ENCODE measurements around the gene TRABD.

Gene TRABD

DNA sequence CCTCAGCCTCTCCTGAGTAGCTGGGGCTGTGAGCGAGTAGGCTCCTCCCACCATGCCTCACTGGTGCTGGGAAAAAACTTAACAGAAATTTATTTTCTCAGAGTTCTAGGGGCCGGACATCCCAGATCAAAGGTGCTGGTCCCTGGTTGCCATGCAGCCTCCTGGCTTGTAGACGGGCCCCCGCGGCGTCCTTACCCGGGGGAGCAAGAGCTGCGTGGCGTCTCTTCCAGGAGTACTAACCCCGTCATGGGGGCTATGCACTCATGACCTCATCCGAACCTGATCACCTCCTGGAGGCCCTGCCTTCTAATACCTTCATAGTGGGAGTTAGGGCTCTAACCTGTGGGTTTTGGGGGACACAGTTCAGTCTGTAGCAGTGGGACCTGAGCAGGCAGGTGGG lies 2.6 kb downstream of the TRABD start:
- FAIRE-seq, result no peak

DNA sequence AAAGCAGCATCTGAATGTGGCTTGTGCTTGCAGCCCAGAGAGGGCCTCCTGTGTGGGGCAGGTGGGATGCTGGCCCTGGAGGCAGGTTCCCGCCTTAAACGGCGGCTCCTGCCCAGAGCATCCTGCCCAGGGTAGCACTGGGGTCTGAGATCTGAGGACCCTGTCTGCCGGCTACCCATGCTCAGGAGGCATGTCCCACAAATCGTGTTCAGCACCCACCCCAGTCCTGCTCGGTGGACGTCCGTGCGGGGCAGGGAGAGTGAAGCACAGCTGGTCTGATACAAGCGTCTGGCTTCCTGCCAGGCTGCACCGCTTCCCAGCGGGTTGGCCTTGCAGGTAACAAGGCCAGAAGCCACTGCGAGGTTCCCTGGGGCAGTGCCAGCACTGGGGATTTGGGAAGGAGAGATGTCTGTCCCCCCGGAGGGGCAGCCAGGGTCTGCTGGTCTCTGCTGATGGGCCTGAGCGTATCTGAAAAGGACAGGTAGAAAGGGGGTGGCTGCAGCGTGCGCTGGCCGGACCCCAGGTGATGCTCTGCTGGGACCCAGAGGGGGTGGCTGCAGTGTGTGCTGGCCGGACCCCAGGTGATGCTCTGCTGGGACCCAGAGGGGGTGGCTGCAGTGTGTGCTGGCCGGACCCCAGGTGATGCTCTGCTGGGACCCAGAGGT lies 3.6 kb downstream of the TRABD start:
- no peak for FAIRE-seq

DNA sequence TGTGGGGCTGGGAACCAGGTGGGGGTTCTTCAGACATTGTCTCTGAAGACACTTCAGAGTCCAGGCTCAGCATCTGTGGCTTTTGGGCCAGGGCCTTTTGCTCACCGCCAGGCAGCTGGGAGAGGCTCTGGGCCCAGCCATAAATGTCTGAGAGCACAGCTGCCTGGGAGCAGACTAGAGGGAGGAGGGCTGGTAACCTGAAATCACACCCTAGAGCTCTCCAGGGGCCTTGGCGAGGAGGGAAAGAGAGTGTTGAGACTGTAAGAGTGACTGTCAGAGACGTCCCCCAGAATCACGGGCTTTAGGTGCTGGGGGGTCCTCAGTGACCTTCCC lies 4.1 kb downstream of the TRABD start:
- FAIRE-seq, result no peak

DNA sequence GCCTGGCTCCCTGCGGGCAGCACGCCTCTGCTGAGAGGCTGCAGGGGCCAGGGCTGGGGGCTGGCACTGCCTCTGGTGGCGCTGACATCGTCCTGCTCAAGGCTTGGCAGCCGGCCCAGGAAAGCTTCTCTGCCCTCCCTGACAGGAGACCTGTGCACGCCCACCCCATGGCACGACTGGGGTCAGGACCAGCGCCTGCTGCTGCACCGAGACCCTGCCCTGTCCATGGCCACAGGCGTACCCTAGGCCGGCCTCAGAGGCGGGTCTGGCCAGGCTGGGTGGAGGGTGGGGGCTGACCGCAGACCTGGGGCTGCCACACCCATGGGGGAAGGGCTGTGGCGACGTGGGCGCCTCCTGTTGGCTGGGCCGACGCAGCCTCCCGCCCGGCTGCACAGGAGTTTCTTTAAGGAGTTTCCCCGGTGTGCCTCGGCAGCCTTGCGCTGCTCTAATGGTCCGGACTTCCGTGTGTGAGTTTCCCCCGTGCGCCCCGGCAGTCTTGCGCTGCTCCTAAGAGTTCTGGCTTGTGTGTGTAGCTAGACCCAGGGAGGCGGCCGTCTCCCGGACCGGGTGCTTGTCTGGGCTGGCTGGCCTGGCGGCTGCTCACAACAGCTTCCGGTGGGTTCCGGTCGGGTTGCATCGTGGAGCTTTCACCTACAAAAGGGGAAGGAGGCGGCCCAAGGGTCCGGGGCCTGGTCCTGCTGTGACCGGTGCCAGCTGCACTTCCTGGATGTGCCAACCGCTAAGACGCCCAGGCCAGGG lies 4.6 kb downstream of the TRABD start:
- FAIRE-seq, result no peak

DNA sequence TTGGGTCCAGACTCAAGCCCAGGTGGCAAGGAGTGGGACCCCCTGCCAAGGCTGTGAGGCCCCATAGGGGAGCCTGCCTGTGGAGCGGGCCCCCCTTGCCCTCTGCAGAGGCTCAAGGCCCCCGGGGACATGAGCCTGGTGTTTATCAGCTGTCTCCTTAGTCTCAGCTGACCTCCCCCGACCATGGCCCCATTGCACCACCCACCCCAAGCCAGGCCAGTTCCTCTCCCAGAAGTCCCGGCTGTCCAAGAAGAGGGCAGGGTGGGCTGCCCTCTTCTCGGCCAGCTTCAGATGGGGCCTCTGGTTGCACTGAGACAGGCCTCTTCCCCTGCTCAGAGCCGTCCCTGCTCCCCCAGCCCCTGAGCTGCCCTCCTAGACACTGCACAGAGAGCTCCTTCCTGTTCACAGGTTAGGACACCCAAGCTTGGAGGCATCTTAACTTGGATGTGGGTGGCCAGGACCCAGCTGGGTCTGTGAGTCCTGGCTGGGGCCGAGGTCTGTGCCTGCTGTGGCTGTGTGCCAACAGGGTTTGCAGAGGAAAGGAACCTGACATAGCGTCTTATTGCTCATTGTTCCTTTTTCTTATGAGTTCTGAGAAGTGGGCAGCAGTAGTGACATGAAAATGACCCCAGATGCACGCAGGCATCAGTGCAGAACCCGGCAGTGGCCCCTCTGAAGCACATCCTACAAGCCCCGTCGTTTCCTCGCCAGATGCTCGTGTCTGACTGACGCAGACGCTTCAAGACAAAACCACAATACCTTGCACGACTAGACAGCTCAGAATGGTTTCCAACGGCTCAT lies 5.4 kb downstream of the TRABD start:
- FAIRE-seq, result no peak

DNA sequence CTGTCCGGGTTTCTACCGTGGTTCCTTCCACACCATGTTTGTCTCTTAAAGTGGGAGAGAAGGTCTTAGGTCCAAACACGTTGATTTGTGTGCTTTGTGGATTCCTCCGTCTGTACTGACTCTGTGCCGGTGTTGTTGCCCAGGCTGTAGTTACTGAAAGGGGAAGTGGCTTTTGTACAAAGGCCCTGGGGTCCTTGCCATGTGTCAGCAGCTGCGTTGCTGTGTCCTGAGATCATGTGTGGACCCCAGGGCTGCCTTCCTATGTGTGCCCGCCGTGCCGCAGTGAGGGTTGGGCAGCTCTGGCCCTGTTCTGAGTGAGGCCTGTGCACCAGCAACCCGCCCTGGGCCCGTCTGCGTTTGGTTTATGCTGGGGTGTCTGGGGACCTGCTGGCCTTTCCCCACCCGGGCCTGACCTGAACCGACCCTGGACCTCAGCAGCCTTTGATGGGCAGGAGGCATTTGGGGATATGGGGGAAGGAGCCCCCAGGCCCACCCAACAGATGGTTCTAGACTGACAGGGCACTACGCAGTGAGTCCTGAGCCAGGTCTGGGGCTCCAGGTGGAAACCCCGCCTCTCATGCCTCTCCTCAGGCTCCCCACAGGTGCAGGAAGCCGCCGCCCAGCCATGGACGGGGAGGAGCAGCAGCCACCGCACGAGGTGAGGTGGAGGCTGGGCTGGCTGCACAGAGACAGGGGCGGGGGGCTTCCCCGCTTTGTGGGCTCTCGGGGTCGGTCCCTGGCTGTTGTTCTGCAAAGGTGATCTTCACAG lies 6.9 kb downstream of the TRABD start:
- FAIRE-seq, result no peak

DNA sequence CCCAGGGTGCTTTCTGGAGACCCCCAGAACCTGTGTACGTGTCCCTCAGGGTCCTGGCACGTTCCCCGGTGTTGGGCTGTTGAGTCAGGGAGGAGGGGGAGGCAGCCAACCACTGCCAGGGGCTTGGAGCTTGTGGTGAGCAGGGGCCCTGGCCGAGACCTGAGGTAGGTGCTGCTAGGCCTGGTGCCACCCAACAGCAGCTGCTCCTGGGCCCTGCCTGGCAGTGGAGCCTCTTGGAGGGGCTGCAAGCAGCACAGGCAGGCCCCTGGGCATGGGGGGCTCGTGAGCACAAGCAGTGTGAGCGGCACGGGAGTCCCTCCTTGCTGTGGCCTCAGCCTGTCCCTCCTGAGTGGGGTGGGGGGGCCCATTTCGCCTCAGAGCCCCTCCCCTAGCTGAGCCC lies 7.9 kb downstream of the TRABD start:
- FAIRE-seq, result no peak

DNA sequence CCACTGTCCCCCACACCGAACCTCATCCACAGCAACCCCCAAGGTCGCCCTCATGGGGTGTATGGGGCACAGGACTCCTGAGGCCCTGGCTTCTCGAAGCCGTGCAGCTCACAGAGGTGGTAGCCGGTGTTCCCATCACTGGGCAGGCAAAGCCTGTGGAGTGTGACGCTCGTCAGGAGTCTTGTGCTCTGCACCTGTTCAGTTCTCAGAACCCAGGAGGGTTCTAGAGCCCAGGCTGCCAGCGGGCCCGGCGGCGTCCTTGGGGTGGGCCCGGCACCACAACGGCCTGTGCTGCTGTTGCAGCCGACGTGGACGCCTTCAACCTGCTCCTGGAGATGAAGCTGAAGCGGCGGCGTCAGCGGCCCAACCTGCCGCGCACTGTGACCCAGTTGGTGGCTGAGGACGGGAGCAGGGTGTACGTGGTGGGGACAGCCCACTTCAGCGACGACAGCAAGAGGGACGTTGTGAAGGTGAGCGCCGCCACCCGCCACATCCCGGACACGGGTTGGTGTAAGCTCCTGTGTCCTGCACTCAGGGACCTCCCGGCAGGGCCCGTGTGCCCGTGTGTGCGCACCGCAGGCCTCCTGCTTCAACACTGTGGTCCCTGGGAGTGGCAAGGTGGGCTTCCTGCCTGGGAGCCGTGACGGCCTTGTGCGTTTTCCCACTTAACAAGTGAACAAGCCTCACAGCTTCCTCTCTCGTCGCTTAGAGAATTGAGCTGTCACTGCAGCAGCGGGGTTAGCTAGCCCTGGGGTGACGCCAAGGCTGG lies 8.5 kb downstream of the TRABD start:
- no peak for FAIRE-seq

DNA sequence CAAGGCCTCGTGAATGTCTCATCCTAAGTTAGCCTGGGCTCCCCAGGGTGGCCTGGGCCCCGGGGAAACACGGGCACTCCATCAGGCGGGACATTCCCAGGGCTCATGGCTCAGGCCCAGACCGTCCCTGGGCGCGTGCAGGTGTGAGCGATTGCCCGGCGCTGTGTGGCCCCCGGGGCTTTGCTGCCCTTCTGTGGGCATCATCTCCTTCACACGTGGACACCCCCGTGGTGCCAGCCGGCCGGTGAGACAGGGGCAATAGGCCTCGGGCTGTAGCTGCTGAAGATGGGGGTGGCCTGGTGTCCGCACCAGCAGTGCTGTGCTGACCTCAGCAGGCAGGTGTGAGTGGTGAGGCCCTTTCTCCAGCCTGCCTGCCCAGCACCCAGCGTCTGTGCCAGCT lies 10.5 kb downstream of the TRABD start:
- no peak for FAIRE-seq

DNA sequence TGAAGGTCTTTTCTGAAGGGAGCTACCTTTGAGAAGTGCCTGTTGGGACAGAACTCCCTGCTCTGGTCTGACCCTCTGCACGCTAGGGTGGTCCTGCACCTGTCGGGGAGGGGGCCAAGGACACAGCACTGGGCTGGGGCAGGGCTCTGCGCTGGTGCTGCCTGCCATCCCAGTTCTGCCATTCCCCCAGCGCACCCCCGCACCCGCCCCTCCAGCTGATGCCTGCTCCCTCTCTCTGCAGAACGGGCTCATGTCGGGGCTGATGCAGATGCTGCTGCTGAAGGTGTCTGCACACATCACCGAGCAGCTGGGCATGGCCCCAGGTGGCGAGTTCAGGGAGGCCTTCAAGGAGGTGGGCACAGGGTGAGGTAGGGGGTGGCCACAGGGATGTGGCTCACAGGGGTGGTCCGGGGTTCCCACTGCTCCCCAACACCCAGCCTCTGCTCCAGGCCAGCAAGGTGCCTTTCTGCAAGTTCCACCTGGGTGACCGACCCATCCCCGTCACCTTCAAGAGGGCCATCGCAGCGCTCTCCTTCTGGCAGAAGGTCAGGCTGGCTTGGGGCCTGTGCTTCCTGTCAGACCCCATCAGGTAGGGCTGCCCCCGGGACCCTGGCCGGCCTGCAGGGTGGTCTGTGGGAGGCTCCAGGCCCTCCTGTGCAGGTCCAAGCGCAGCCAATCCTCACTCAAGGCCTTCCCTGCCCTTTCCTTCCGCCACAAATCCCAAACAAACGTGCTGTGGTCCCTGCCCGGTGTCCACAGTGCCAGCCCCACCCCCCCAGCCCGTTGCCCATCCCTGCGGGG lies 11.5 kb downstream of the TRABD start:
- no peak for FAIRE-seq

DNA sequence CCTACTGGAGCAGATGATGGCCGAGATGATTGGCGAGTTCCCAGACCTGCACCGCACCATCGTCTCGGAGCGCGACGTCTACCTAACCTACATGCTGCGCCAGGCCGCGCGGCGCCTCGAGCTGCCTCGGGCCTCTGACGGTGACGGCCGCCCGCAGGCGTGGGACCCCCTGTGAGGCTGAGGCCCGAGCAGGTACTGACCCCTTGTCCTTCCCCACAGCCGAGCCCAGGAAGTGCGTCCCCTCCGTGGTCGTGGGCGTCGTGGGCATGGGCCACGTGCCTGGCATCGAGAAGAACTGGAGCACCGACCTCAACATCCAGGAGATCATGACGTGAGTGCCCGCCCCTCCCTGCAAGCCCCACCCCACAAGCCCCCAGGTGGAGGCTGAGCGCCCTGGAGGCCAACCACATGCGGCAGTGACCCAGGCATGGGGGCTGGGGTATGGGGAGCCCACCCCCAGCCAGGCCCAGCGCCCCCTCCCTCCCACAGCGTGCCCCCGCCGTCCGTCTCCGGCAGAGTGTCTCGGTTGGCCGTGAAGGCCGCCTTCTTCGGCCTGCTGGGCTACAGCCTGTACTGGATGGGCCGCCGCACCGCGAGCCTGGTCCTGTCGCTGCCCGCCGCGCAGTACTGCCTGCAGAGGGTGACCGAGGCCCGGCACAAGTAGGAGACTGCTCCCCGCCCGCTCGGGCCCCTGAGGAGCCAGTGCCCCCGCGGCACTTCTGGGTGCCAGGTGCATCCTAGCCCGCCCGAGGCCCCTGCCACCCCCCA lies 12.3 kb downstream of the TRABD start:
- FAIRE-seq, result no peak

DNA sequence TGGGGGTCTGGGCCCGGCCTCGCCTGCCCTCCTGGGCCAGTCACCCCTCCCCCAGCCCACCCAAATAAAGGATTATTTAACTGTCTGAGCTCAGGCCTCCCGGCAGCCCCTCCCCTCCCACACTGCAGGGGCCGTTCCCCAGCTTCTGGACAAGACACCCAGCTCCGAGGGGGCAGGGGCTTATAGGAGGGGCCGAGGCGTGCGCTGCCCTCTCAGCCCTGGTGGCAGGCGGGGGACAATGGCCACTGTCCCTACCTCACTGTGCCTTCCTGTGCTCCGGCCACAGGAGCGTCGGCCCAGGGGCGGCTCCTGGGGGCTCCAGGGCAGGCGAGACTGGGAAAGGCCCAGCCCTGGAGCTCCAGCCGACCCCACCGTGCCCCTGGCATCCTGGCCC lies 12.9 kb downstream of the TRABD start:
- FAIRE-seq, result no peak

DNA sequence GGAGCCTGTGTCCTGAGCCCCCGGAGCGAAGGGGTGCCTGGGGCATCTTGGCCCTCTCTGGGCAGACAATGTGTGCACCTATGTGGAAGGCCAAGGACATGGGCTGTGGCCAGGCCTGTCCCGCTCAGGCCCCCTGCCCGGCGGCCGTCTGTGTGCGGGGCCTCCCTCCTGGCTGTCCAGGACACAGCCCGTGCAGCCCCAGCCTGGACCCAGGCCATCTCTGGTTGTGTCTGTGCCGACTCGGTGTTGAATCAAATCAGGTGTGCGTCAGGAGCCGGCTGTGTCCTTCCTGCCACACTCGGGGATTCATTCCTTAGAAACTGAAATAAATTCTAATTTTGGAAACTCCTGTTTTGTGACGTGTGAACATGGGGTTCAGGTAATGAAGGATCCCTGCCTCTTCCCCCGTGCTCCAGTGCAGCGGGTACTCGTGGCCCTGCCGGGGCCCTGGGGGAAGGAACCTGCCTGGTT lies 13.6 kb downstream of the TRABD start:
- FAIRE-seq, result no peak

DNA sequence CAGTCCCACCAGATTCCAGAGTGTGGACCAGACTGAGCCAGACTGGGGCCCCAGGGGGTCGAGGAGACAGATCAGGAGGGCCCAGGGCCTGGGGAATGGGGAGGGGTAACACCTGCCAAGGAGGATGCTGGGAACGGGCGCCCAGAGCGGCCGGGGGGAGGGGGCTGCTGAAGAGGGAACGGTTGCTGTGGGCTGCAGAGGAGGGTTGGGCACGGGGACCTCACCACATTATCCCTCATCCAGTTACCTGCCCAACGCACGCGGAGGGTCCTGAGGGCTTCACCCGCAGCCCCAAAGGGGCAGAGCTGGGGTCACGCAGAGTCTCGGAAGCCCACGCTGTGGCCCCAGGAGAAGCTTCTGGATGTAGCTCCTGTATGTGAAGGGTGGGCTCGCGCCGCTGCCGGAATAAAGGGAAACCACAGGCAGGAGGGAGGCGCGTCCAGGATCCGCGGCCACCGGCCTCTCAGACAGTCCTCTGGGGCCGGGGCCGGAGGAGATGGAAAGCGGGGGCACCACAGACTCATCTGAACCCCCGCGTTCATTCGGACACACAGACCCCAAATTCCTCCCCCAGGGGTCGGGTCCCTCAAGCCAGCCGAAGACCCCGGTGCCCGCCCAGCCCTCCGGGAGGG lies 14.2 kb downstream of the TRABD start:
- FAIRE-seq, result no peak

DNA sequence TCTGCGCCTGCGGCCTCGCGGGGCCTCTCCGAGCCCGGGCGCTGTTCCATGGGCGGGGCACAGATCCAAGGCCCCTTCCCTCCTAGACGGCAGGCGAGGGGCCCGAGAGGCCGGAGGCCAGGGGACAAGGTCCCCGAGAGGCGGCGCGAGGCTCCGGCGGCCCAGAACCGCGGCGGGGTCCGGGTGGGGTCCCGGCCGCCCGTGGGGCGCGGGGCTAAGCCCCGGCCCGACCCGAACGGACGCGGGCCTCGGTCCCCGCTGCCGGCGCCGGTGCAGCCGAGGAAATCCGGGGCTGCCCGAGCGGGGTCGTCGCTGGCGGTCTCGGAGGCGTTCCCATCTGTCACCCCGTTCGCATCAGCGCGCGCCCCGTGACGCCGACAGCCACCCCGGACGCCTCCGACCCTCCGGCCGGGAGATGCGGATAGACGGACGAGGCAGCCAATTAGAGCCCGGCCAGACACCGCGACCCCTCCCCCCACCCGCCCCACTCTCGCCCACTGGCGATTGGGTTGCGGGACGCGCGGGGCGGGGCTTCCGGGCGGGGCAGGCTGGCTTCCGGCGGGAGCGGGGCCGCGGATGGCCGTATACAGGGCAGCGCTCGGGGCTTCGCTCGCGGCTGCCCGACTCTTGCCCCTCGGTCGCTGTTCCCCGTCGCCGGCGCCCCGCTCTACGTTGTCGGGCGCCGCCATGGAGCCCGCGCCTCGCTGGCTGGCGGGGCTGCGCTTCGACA lies 14.9 kb downstream of the TRABD start, which contains the start of gene SELENOO:
TSS of gene SELENOO (plus strand) at position 551 of the 730 bp plus-strand sequence. CDS start at position 577, 26 bp downstream.
- no peak for FAIRE-seq

DNA sequence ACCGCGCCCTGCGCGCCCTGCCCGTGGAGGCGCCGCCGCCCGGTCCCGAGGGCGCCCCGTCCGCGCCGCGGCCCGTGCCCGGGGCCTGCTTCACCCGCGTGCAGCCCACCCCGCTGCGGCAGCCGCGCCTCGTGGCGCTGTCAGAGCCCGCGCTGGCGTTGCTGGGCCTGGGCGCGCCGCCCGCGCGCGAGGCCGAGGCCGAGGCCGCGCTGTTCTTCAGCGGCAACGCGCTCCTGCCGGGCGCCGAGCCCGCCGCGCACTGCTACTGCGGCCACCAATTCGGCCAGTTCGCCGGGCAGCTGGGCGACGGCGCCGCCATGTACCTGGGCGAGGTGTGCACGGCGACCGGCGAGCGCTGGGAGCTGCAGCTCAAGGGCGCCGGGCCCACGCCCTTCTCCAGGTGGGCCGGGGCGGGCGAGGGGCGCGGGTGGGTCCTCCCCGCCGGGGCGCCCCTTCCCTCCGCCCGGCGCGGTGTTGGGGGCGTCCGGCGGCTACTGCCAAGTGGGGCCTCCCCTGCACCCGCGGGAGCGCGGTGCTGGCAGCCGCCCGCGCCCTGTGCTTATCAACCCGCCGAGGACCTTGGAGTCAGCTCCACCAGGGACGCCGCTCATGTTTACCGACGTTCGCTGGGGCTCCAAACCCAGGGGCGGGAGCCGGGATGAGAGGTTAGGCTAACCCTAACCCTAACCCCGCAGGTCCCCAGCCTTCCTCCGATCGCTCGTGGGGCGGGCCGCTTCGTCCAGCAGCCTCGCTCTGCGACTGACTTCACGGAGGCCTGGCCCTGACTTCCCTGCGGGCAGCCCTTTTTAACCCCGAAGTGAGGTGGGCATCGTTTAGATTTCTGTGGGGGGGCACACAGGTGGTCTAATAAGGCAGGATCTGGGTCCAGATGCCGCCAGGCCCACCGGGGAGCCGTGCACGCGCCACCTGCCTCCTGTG lies 15.7 kb downstream of the TRABD start:
- no peak for FAIRE-seq

DNA sequence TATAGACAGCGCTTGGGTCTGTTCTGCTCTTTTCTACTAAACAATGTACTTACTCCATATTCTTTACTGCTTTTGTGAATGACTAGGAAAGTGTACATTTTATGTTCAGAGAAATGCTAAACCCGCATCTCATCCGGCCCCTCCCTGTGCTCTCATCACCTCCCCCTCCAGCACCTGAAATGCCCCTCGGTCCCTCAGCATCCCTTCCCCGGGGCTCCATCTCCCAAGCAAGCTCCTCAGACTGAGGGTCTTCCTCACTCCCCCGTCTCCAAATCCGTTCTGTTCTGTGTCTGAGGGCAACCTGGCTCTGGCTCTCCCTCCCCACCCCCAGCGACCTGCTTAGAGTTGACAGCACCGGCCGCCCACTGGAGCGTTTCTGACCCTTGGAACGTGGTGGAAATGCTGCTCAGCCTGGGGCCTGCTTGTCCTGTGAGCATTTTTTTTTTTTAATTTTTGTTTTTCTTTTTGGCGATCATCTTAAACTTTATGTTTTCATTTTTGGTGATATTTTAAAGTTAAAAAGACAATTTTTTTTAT lies 16.5 kb downstream of the TRABD start:
- FAIRE-seq, result no peak

DNA sequence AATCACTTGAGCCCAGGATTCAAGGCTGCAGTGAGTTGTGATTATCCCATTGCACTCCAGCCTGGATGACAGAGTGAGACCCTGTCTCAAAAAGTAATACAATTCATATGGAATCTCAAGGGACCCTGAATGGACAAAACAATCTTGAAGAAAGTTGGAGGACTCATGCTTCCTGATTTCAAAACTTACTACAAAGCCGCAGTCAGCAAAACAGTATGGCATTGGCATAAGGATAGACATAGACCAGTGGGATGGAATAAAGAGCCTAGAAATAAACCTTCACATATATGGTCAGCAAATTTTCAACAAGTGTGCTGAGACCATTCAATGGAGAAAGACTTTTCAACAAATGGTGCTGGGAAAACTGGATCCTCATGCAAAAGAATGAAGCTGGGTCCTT lies 17.6 kb downstream of the TRABD start:
- no peak for FAIRE-seq
